Amygdala (tissue), 56 donors: ENCODE data around the gene RBM48.
"Not testable (repeated sequence)": the region's sequence is repeated elsewhere in the genome, so short reads cannot be mapped to it uniquely, and the experiment has no call there.

ENCODE experiments used
- DNase-seq, 56 donors: peaks; one replicate each; lab custom pipeline; 2025; lab: John Stamatoyannopoulos, UW

The RBM48 gene

DNA sequence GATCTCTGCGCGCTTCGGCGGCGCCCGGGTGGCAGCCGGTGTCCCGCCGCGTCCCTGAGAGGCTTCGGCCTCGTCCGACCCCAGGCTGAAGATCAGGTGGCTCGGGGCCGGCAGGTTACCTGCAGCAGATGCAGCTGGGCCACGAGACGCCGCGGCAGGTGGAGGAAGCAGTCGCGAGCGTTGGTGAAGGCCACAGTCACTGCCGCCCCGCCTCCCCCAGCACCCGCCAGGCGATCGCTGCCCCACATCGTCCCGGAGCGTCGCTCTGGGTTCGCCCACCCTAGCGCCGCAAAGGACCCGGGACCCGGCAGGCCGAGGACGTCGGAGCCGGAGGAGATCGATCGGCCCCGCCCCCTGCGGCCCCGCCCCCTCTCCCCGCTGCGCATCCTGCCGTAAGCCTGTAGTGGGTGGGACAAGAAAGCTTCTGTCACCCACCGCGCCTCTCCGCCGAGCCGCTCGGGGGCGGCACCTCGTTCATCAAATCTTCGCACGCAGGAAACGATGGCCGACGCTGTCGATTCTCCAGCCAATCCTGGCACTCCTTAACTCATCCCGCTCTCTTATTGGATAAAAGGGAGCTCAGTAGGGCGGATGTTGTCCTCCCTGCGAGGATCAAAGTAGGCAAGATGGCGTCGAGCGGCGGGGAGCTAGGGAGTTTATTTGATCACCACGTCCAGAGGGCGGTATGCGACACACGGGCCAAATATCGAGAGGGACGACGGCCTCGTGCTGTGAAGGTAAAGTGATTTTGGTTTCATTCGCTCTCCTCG is at the start of gene RBM48, which contains the start of gene PEX1:
RBM48 (plus strand) TSS at position 608 of the 770 bp plus-strand sequence; CDS start at position 627, 19 bp downstream.
PEX1 (minus strand) TSS at position 333 of the 770 bp plus-strand sequence; CDS start at position 248, 85 bp downstream.
- DNase-seq = peak; percentile 44 to 98 (median 95)

DNA sequence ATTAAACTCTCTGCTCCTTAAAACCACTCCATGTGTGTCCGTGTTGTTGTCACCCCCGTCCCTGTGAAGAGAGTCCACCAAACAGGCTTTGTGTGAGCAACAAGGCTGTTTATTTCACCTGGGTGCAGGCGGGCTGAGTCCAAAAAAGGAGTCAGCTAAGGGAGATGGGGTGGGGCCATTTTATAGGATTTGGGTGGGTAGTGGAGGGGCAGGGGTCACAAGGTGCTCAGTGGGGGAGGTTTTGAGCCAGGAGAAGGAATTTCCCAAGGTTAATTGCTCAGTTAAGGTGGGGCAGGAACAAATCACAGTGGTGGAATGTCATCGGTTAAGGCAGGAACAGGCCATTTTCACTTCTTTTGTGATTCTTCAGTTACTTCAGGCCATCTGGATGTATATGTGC is 49.4 kb upstream of the RBM48 start:
- not testable (repeated sequence) for DNase-seq

DNA sequence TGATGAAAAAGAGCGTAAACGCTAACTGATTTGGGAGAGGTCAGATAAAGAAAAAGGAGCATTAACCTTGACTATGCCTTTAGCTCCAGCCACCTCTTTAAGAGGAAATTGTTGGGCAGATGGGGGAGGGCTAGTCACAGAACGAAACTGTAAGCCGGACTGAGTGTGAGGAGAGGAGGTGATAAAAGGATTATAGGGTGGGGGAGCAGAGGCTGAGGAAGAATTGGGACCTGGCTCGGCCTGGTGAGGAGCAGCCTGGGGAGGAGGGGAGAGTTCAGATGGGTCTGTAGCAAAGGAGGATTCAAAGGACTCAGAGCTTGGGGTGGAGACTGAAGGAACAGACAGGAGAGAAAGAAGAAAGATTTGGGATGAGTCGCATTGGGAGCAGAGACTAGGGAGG is 45.0 kb upstream of the RBM48 start:
- DNase-seq = not testable (repeated sequence)

DNA sequence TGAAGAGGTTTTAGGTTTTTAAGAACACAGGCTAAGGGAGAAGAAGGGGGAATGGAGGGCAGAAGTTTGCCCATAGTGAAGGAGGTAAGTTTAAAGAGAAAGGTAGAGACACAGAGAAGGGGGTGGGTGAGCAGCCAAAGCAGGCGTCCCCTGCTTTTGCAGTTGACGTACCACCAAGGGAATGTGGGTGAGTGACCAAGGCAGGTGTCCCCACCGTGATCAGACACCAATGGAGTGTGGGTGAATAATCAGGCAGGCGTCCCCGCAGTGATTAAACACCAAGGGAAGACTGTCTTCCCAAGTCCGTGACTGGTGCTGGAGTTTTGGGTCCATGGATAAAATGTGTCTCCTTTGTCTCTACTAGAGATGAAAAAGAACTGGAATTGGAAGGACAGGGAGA is 44.4 kb upstream of the RBM48 start:
- DNase-seq = not testable (repeated sequence)

DNA sequence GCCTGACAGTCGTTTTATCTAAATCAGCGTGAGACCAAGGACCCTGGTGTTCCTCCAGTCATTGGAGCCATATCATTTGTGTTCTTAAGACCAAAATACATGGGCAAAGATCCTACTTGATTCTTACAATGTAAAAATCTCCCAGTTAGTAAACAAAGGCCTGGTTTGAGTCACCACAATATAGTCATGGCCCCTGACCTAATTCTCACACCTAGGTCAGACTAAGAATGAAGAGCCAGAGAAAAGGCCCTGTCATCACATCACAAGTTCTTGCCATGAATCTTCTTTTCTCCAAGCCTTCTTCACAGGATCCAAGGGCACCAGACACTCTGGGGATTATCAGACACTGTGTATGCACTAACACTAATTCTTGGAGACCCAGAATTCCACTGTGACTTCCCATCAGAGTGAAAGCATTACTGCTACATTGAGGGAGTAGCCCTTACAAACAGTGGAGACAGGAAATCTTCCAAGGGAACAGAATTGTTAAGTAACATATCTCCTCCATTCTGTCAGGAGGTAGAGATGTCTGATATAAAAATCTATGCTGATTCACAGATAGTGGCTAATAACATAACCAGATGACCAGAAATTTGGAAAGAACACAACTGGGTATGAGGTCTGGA is 43.2 kb upstream of the RBM48 start:
- no peak for DNase-seq

DNA sequence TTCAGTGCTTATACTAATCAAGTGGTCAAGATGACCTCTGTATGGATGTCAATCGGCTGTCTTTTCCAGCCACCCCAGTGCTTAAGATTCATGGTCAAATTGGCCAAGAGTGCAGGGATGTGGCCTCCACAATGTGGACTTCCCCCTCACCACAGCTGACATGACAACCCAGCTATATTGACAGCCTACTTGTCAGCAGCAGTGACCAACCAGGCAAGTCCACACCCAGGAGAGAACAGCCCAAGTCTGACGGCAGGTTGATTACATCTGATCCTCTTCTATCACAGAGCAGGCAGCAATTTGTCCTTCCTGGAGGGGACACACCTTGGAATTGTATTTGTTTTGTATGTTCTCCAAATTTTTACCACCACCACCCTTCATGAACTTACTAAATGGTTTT is 42.6 kb upstream of the RBM48 start:
- no peak for DNase-seq

DNA sequence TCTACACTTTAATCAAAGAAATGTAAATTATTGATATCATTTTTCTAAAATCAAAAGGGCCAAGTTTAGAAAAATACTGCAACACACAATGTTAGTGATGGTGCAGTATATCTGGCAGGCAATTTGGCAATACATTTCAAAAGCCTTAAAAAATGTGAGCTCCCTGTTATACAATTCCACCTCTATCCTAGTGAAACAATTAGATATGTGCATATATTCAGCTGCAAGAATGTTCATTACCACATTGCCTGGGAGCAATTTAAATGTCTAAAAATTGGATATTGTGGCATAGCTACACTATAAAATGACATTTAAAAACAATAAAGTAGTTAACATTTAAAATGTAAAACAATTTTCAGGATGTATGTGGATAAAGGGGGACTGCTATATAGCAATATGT is 40.8 kb upstream of the RBM48 start:
- DNase-seq = no peak

DNA sequence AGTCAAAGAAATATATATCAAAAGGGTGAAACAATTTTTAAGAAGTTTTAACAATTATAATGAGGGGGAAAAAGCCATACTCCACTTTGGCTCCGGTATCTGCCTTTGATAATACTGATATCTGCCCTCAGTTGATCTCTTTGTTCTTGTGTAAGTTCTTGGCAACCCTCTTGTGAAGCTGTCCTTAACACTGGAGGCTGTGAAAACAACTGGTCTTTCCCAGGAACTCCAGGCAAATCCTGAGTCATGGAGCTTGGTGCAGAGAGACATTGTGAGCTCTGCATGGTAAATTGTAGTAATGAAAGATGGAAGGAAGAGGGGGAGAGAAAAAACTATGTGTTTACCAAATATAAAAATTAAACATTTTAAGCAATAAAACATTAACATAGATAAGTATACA is 39.0 kb upstream of the RBM48 start:
- DNase-seq = no peak

DNA sequence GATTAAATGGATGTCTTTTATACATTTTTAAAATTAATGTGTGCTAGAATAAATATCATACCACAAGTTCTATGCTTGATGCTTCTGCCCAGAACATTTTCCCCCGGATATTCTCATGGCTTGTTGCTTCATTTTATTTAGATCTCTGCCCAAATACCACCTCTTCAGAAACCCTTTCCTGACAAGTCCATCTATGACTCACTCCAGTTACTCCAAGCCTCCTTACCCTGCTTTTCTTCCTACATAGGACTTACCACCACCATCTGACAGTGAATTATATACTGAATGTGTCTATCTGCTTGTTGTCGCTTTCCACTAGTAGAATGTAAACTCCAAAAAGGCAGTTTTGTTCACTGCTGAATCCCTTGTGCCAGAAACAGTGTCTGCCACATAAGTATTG is 31.7 kb upstream of the RBM48 start:
- DNase-seq = no peak

DNA sequence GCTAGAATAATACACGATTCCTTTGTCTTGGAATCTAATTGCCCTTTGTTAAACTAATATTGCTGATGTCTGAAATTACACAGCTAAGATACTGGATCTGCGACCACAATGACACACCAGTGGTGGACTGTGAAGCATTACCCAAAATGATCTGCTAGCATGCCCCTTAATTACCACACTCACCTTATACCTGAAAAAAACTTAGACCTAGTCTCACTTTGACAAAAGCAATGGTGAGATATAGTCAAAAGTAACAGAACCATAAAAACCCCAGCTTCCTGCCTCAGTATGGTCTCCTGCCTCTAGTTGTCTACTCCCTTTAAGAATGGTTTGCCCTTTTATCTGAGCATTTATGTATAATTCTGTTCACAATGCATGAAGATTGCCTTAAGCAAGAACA is 30.0 kb upstream of the RBM48 start:
- no peak for DNase-seq

DNA sequence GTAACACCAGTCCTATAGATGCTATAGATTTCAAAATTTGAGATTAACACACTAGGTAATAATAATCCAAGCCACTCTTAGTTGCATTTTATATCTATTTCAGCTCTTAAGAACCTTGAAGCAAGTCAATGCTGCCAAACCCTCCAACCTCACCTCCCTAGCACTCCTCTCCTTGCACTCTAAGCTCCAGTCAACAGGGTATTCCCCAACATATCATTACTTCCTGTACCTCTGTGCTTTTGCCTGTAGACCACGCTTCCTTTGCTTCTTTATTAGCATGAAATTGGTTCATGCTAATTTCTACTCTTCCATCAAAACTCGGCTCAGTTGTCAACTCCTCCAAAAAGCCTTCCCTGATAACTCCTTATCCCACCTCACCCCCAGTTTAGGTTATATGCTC is 24.8 kb upstream of the RBM48 start:
- no peak for DNase-seq

DNA sequence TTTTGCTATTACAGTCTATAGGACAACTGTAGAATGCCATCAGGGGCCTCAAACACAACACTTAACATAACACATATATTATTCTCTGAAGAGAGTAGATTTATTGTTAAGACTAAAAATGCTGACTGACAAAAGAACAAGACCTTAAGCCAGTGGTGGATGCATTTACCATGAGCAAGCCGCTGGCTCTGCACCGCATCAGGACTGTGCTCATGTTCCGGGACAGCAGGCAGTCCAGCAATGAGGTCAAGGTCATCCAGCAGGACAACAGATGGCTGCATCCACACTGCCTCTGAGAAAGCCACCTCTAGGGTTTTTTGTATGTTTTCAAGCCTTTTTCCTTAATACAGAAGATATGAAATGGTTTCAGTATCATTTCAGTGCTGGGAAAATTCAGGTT is 24.0 kb upstream of the RBM48 start:
- no peak for DNase-seq

DNA sequence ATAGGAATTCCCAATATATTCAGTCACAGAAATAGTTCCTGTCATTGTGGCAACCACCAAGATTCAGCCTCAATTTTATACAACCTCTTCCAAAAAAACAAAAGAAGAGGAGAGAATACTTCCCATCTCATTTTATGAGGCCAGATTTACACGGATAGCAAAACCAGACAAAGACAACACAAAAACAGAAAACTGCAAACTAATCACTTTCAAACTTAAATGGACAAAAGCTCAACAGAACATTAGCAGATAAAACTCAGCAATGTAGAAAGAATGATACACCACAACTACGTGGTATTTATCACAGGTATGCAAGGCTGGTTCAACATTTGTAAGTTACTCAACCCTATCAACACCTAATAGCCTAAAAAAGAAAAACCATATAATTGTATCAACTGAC is 22.2 kb upstream of the RBM48 start:
- DNase-seq = no peak

DNA sequence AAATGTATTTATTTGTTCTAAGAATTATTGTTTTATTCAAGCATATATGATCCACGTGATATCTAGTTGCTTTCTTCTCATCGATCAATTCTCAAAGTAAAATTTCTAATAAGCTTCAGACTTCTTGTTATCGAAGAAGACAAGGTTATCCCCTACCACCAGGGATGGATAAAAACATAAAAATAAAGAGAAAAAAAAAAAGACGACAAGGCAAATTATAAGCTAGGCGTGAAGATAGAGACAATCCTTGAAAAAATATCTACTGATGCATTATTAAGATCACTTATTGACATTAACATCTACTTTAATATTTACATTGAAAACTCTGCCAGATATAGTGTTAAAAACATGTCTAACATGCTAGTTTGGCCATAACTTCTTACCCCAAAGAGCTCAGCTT is 19.6 kb upstream of the RBM48 start:
- DNase-seq = no peak

DNA sequence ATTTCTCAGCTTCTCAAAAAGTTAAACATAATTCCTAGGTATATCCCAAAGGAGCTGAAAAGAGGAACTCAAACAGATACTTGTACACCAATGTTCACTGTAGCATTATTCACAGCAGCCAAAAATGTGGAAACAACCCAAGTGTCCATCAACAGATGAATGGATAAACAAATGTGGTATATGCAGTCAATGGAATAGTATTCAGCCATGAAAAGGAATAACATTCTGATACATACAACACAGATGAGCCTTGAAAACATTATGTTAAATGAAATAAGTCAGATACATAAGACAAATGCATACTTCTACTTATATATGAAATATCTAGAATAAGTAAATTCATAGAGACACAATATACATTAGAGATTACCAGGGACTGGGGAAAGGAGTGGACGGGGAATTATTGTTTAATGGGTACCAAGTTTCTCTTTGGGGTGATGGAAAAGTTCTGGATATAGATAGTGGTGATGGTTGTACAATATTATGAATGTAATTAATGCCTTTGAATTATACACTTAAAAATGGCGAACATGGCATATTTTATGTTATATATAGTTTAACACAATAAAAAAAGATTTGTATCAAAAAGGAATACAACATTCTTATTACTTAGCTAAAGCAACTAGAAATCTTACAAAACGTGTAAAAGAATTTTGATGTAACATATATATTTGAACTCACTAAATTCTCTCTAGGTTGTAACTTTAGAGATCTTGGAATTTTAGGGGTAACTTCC is 15.3 kb upstream of the RBM48 start:
- no peak for DNase-seq

DNA sequence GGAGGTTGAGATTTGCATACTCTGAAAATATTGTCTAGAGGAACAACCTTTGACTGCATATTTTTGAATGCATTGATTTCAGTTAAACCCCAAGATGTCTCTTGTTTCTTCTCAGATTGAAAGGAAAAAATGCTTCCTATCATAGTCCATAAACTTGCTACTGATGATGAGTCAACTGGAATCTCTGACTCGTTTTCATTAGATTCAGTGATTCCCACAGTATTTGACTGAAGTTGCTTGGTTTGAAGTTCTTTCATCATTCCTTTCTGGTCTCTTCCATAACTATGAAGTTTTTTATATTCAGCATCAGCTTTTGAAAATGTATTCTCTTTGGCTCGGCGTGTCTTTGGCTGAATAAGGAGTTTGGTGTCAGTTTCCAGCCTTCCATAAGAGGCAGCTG is 11.0 kb upstream of the RBM48 start:
- no peak for DNase-seq

DNA sequence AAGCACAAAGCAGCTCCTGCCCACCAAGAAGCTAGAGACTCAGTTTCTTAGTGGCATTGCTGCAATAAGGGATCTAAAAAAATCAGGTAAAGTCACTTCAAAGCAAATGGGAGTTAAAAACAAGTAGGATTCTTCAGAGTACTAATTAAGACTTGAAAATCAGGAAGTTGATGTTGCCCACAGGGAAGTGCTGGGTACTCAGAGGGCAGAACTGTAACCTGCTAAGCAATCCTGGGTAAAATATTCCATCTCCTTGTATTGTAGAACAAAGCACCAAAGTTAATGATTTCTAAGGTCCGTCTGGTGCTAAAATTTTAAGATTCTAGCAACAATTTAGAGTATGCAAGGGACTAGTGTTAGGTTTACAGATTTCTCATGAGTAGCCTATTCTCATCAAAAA is 8.6 kb upstream of the RBM48 start:
- no peak for DNase-seq

DNA sequence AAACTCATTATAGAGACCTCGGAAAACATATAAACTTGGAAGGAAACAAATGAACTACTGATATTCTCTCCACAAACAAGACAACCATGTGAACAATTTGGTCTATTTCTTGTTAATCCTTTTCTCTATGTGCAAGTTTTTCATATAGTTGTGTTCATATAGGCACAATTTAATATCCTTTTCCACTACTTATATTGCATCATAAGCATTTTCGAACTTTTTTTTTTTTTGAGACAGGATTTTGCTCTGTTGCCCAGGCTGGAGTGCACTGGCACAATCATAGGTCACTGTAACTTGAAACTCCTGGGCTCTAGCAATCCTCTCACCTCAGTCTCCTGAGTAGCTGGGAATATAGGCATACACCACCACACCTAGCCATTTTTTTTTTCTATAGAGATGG is 5.5 kb upstream of the RBM48 start:
- no peak for DNase-seq

DNA sequence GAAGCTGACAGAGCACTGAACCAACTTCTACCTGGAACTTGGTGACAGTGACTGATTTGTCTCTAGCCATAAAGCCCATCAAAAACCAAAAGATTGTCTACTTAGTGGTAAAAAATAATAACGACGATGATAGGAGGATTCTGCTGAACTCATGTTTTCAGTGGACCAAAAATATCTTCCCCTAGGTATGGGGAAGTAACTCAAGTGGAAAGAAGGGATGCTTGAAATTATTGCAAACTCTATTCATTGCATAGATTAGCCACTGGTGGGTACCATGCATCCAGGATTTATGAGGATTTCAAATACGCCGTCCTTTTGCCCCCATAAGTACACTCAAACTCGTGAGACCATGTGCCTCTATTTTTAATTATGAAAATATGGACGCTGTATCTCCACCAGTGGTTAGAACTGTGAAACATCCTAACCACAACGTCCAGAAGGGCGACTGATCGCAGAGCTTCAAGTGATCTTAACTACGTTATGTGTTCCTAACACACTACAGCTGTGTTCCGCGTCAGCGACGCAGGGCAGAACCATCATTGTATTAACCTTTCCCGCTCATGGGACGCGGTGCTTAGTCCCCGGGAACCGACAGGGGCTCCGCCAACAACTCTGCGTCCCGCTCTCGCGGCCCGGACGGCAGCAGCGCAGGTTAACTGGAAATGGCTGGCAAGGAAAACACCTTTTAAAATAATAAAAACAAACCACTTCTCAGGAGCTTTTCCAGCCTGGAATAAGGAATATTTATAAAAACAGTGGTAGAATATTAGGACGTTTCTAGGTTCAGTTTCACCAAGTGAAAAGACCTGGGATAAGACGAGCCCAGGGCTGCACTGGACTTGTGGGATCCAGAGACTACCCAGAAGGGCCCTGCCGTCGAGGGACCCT is 1.1 kb upstream of the RBM48 start:
- peak in 22 of 56 donors; percentile 2 to 40 (median 18) for DNase-seq

DNA sequence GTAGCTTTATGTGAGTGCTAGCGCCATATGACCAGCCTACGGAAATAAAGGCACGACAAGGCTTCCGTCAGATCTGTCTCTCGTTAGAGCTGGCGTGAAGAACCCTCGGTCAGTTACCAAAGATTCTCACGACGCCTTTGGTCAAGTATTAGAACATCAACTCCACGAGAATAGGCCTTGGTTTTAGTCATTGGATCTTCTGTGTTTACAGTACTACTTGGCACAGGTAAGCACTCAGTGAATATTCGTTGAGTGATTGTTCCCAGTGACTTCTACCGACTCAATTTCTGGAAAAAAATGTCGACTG is 316 bp downstream of the RBM48 start:
- DNase-seq = no peak

DNA sequence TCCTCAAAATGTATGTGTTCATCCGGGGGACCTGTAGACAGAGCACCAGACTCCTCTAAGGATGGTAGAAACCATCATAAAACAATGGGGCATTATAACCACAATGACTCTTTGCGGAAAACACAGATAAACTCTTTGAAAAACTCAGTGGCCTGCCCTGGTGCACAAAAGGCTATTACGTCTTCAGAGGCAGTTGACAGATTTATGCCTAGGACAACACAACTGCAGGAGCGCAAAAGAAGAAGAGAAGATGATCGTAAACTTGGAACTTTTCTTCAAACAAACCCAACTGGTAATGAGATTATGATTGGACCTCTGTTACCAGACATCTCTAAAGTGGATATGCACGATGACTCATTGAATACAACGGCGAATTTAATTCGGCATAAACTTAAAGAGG is 6.0 kb downstream of the RBM48 start:
- no peak for DNase-seq
